ENCODE measurements around the gene CUL4A.

Gene CUL4A

GRCh38 chr13:113201815-113202214 lies 7.6 kb upstream of the CUL4A start:
- no peak overlapping the region for H2AFZ ChIP-seq (ENCODE audit: low read depth, low read length)
- H3K9me3 ChIP-seq (ENCODE audit: insufficient read depth, low read length) = no peaks in the 10 kb centered on the region
- H3K36me3 ChIP-seq (replicated peaks; ENCODE audit: low read depth, low read length) = peaks cover 61% of the 10 kb centered on the region
- H3K79me2 ChIP-seq (ENCODE audit: low read length) = peaks cover 81% of the 10 kb centered on the region
- H3K4me1 ChIP-seq (ENCODE audit: low read length) = peaks cover 8% of the 10 kb centered on the region
- TF ChIP-seq CTCF (IDR thresholded peaks at IDR 0.05; ENCODE audit: low read depth, low read length) (no peak), EZH2phosphoT487 (IDR thresholded peaks at IDR 0.05; ENCODE audit: low read depth) (no peak)
- H4K20me1 ChIP-seq (ENCODE audit: insufficient read depth, low read length) = peaks cover 57% of the 10 kb centered on the region
- H3K27ac ChIP-seq (ENCODE audit: low read length) = no peak overlapping the region
- no peak overlapping the region for H3K9ac ChIP-seq (ENCODE audit: low read length)
- H3K4me3 ChIP-seq (ENCODE audit: low read length) = no peak overlapping the region
- no peaks in the 10 kb centered on the region for H3K27me3 ChIP-seq (ENCODE audit: low read depth, low read length)
- H3K4me2 ChIP-seq (ENCODE audit: low read length) = no peak overlapping the region

- peaks cover 57% of the 10 kb centered on the region for H4K20me1 ChIP-seq (ENCODE audit: insufficient read depth, low read length)
Observed at GRCh38 chr13:113202912-113203311, 6.5 kb upstream of the CUL4A start.

GRCh38 chr13:113203507-113204377 lies 5.7 kb upstream of the CUL4A start:
- TF ChIP-seq CTCF (IDR thresholded peaks at IDR 0.05; ENCODE audit: low read depth, low read length) (no peak), EZH2phosphoT487 (IDR thresholded peaks at IDR 0.05; ENCODE audit: low read depth) (no peak)
- H4K20me1 ChIP-seq (ENCODE audit: insufficient read depth, low read length) = peaks cover 56% of the 10 kb centered on the region
- no peak overlapping the region for H3K4me2 ChIP-seq (ENCODE audit: low read length)
- H3K9ac ChIP-seq (ENCODE audit: low read length) = no peak overlapping the region
- H3K27ac ChIP-seq (ENCODE audit: low read length) = no peak overlapping the region
- H3K4me1 ChIP-seq (ENCODE audit: low read length) = peaks cover 16% of the 10 kb centered on the region
- peaks cover 49% of the 10 kb centered on the region for H3K36me3 ChIP-seq (replicated peaks; ENCODE audit: low read depth, low read length)
- no peaks in the 10 kb centered on the region for H3K27me3 ChIP-seq (ENCODE audit: low read depth, low read length)
- no peaks in the 10 kb centered on the region for H3K9me3 ChIP-seq (ENCODE audit: insufficient read depth, low read length)
- H3K79me2 ChIP-seq (ENCODE audit: low read length) = peaks cover 97% of the 10 kb centered on the region
- no peak overlapping the region for H2AFZ ChIP-seq (ENCODE audit: low read depth, low read length)
- no peak overlapping the region for H3K4me3 ChIP-seq (ENCODE audit: low read length)

More at GRCh38 chr13:113202912-113203311, 6.5 kb upstream of the CUL4A start:
- H3K4me1 ChIP-seq (ENCODE audit: low read length) = peaks cover 16% of the 10 kb centered on the region
- peaks cover 92% of the 10 kb centered on the region for H3K79me2 ChIP-seq (ENCODE audit: low read length)
- H3K4me2 ChIP-seq (ENCODE audit: low read length) = no peak overlapping the region
- H3K36me3 ChIP-seq (replicated peaks; ENCODE audit: low read depth, low read length) = peaks cover 53% of the 10 kb centered on the region
- H3K9ac ChIP-seq (ENCODE audit: low read length) = no peak overlapping the region
- H2AFZ ChIP-seq (ENCODE audit: low read depth, low read length) = no peak overlapping the region
- H3K9me3 ChIP-seq (ENCODE audit: insufficient read depth, low read length) = no peaks in the 10 kb centered on the region
- H3K27ac ChIP-seq (ENCODE audit: low read length) = no peak overlapping the region
- no peaks in the 10 kb centered on the region for H3K27me3 ChIP-seq (ENCODE audit: low read depth, low read length)
- no peak for TF ChIP-seq CTCF (IDR thresholded peaks at IDR 0.05; ENCODE audit: low read depth, low read length)
- no peak for TF ChIP-seq EZH2phosphoT487 (IDR thresholded peaks at IDR 0.05; ENCODE audit: low read depth)
- H3K4me3 ChIP-seq (ENCODE audit: low read length) = no peak overlapping the region

- no peak overlapping the region for H3K9ac ChIP-seq (ENCODE audit: low read length)
- H3K9me3 ChIP-seq (ENCODE audit: insufficient read depth, low read length) = no peaks in the 10 kb centered on the region
- peaks cover 92% of the 10 kb centered on the region for H3K79me2 ChIP-seq (ENCODE audit: low read length)
- H3K4me1 ChIP-seq (ENCODE audit: low read length) = peaks cover 16% of the 10 kb centered on the region
- TF ChIP-seq EZH2phosphoT487 (IDR thresholded peaks at IDR 0.05; ENCODE audit: low read depth) (no peak), CTCF (IDR thresholded peaks at IDR 0.05; ENCODE audit: low read depth, low read length) (no peak)
- H2AFZ ChIP-seq (ENCODE audit: low read depth, low read length) = no peak overlapping the region
- no peak overlapping the region for H3K4me3 ChIP-seq (ENCODE audit: low read length)
- no peak overlapping the region for H3K27ac ChIP-seq (ENCODE audit: low read length)
- H3K36me3 ChIP-seq (replicated peaks; ENCODE audit: low read depth, low read length) = peaks cover 42% of the 10 kb centered on the region
- H3K4me2 ChIP-seq (ENCODE audit: low read length) = no peak overlapping the region
- H4K20me1 ChIP-seq (ENCODE audit: insufficient read depth, low read length) = peaks cover 53% of the 10 kb centered on the region
- no peaks in the 10 kb centered on the region for H3K27me3 ChIP-seq (ENCODE audit: low read depth, low read length)
Observed at GRCh38 chr13:113204378-113204734, 5.1 kb upstream of the CUL4A start.

Data from OCI-LY3 (cell line).